GM12892 (cell line): ENCODE measurements around the gene MOXD1.

Experiments
- POLR2A ChIP-seq: IDR thresholded peaks from 2 replicates; pipeline ENCODE4 v1.6.1; 2011; ENCODE audit warnings: low read depth, low read length, control low read depth
- POLR2AphosphoS5 ChIP-seq: IDR thresholded peaks from 2 replicates; pipeline ENCODE4 v1.6.1; 2011; ENCODE audit warnings: low read depth, low read length, control low read depth

DNA sequence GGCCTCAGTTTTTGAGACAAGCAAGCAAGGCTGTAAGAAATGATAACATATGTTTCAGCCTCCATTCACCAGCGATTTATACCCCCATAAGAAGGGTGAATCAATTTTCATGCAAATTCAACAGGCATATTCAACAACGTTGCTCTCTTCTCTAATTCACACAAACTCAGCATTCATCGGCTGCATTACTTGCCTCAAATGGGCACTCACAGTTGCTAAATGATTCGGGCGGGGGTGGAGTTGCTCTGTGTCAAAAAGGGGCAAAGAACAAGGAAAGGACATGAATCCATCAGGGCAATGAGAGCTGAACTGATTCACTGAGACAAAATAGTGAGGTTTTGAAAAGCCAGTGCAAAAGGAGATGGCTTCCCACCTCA lies 9.0 kb downstream of the MOXD1 start:
- TF ChIP-seq POLR2A (no peak), POLR2AphosphoS5 (no peak)
